ENCODE measurements around the gene TSPAN19. TPM values are rescaled to one million over a fixed set of nuclear protein-coding genes. Genes with fewer than 3 reads are reported as not detected.

Gene TSPAN19
- total and polyA plus RNA-seq, 9 of the 15 experiments (the other 6 are each of a cell fraction or from before 2014, with no cell fraction given) = not detected

GRCh38 chr12:85059594-85059993 is 23.5 kb upstream of the TSPAN19 start:
- CTCF ChIA-PET (ENCODE audit: low intra/inter-chr PET ratio) = no interaction called here
- intact Hi-C loops (cut with micrococcal nuclease) = no loop called here
- H3K36me3 ChIP-seq (ENCODE audit: control insufficient read depth, insufficient read depth, low read length) = no peaks in the 10 kb centered on the region
- H3K9me1 ChIP-seq (ENCODE audit: control insufficient read depth, insufficient read depth, low read length) = no peaks in the 10 kb centered on the region
- H3K27ac ChIP-seq (ENCODE audit: extremely low read depth, low read depth, low read length) = no peak overlapping the region
- no peak for TF ChIP-seq HNRNPK (IDR thresholded peaks at IDR 0.05; ENCODE audit: low read depth, low read length, poor library complexity, severe bottlenecking)
- TF ChIP-seq SIN3A (IDR thresholded peaks at IDR 0.05; ENCODE audit: borderline replicate concordance in 2 of 2, control insufficient read depth in 1 of 2, low read depth in 2 of 2, low read length in 2 of 2) = no peak
- no peak for TF ChIP-seq CREB1 (IDR thresholded peaks at IDR 0.05)
- no peak for TF ChIP-seq CREB1 (CRISPR knock-in tag; IDR thresholded peaks at IDR 0.05)
- no peak for TF ChIP-seq POLR2A (conservative IDR thresholded peaks at IDR 0.05)
- no peak for TF ChIP-seq PKNOX1 (IDR thresholded peaks at IDR 0.05)
- no peak for TF ChIP-seq ELK3 (CRISPR knock-in tag; IDR thresholded peaks at IDR 0.05)
- TF ChIP-seq ZEB2 (IDR thresholded peaks at IDR 0.05) = no peak
- TF ChIP-seq CTCF (IDR thresholded peaks at IDR 0.05 in 2 of 3, conservative IDR thresholded peaks at IDR 0.05 in 1 of 3; ENCODE audit: insufficient read depth in 2 of 3, low read depth in 1 of 3, low read length in 3 of 3) = no peak
- H3K9ac ChIP-seq (ENCODE audit: insufficient read depth in 1 of 2, low read depth in 2 of 2, low read length in 2 of 2) = no peak overlapping the region
- no peaks in the 10 kb centered on the region for H3K79me2 ChIP-seq (ENCODE audit: control insufficient read depth, insufficient read depth, low read length)
- H3K4me3 ChIP-seq = no peak overlapping the region
- no TSS peak for BruUV-seq (replicated peaks)
- DNase-seq (ENCODE audit: extremely low read depth in 1 of 4, low spot score in 3 of 4) (no peak), ATAC-seq (no peak), FAIRE-seq (no peak)
- no peaks in the 10 kb centered on the region for H3K4me1 ChIP-seq (replicated peaks in 1 of 2; ENCODE audit: control insufficient read depth in 2 of 2, insufficient read depth in 2 of 2, low read length in 2 of 2)
- POLR2A ChIA-PET = no interaction called here
- no peak overlapping the region for H3K4me2 ChIP-seq (ENCODE audit: insufficient read depth, low read length)
- in situ Hi-C loops (cut with MboI) = no loop called here
- H4K20me1 ChIP-seq (replicated peaks; ENCODE audit: control insufficient read depth, insufficient read depth, low read length) = no peaks in the 10 kb centered on the region
- H3K9me3 ChIP-seq (replicated peaks; ENCODE audit: control insufficient read depth, insufficient read depth, low read depth, low read length) = no peaks in the 10 kb centered on the region
- H2AFZ ChIP-seq (ENCODE audit: low read depth, low read length) = no peak overlapping the region
- no peaks in the 10 kb centered on the region for H3K27me3 ChIP-seq (ENCODE audit: control insufficient read depth in 2 of 2, insufficient read depth in 2 of 2, low read length in 2 of 2)
- 0% methylated on average over 6 of the region's 6 CpGs for WGBS (ENCODE audit: insufficient coverage, low coverage, missing lambda C conversion rate)

Measured in K562 (cell line).